Transverse colon (tissue), 4 donors: Measurements from ENCODE around the gene DEPP1. TPM values are rescaled to one million over a fixed set of nuclear protein-coding genes. Genes with fewer than 3 reads are reported as not detected.

ENCODE experiments used
- DNase-seq: peaks from one replicate; pipeline ENCODE4 v3.0.0-alpha.2; 2019
- H3K27ac ChIP-seq, 4 donors: fragments of 200-600 bp; sonication (generic); 2 replicates each; pipeline ENCODE4 v1.5.1; 2016 to 2018; ENCODE audit warnings: inconsistent platforms in 4 of 4
- H3K27me3 ChIP-seq: fragments of 200-600 bp; sonication (generic); 2 replicates; pipeline ENCODE4 v1.5.1; 2017; ENCODE audit warnings: inconsistent platforms
- H3K36me3 ChIP-seq, 4 donors: fragments of 200-600 bp; sonication (generic); 2 replicates each; pipeline ENCODE4 v1.5.1; 2017 to 2019; ENCODE audit warnings: inconsistent platforms in 4 of 4
- H3K4me1 ChIP-seq, 4 donors: fragments of 200-600 bp; sonication (generic); 2 replicates each; pipeline ENCODE4 v1.5.1; 2017 to 2020; ENCODE audit warnings: inconsistent platforms in 4 of 4
- H3K4me3 ChIP-seq, 4 donors: fragments of 200-600 bp; sonication (generic); 1 replicate in 1 of 4; 2 replicates in 3 of 4; pipeline versions ENCODE4 v1.5.1 to v1.6.1; 2017 to 2019; ENCODE audit warnings: inconsistent platforms in 4 of 4
- H3K9me3 ChIP-seq, 2 donors: fragments of 200-600 bp; sonication (generic); 2 replicates each; pipeline ENCODE4 v1.5.1; 2017 to 2019; ENCODE audit warnings: inconsistent platforms in 2 of 2
- CTCF ChIP-seq, 5 experiments: fragments of 200-600 bp in 3 of 5; fragments of 450-650 bp in 2 of 5; sonication (generic) in 3 of 5; IDR thresholded peaks; 1 replicate in 2 of 5; 2 replicates in 3 of 5; pipeline ENCODE4 v1.5.1; 2016 to 2017; ENCODE audit warnings: antibody characterized with exemption in 5 of 5, inconsistent platforms in 3 of 5, mild to moderate bottlenecking in 2 of 5, moderate library complexity in 1 of 5
- EP300 ChIP-seq: sonication (generic); formaldehyde crosslinking; IDR thresholded peaks from one replicate; pipeline ENCODE4 v1.6.1; 2017; ENCODE audit warnings: antibody characterized with exemption, low read depth
- POLR2A ChIP-seq: fragments of 450-650 bp; IDR thresholded peaks from one replicate; pipeline ENCODE4 v1.6.1; 2016; ENCODE audit warnings: antibody characterized with exemption, mild to moderate bottlenecking, moderate library complexity
- POLR2AphosphoS5 ChIP-seq, 3 donors: sonication (generic); formaldehyde crosslinking; IDR thresholded peaks; one replicate each; pipeline ENCODE4 v1.6.1; 2016; ENCODE audit warnings: antibody characterized with exemption in 3 of 3
- WGBS, 2 donors: methylation state at CpG; one replicate each; pipeline ENCODE4 v1.1.5; 2018; ENCODE audit warnings: low coverage in 1 of 2; 5-methylcytosine and 5-hydroxymethylcytosine counted together
- in situ Hi-C, 4 donors: fragments of 200-750 bp; cut with MboI; loops; one replicate each; pipeline versions ENCODE4 v1.15.0 to v1.15.1; 2017; ENCODE audit warnings: low sequenced_read_pairs in 3 of 4, low pct_ligation_motif_present in 1 of 4, low pct_unique_long_range_greater_than_20kb in 1 of 4
- intact Hi-C: fragments of 100-400 bp; cut with DNase I; formaldehyde crosslinking; loops from one replicate; pipeline ENCODE4 v1.15.1; 2023; ENCODE audit warnings: low total_unique reads
- total RNA-seq, 4 donors: library from RNA; depleted of rRNA; stranded (reverse); fragments of >200 nt; gene quantifications; one replicate each; pipeline ENCODE4 v1.1.0, GENCODE V29; 2016

The DEPP1 gene
- total RNA-seq, 4 donors from 2014 or later = 14.6 to 109 (median 76.6) TPM

DNA sequence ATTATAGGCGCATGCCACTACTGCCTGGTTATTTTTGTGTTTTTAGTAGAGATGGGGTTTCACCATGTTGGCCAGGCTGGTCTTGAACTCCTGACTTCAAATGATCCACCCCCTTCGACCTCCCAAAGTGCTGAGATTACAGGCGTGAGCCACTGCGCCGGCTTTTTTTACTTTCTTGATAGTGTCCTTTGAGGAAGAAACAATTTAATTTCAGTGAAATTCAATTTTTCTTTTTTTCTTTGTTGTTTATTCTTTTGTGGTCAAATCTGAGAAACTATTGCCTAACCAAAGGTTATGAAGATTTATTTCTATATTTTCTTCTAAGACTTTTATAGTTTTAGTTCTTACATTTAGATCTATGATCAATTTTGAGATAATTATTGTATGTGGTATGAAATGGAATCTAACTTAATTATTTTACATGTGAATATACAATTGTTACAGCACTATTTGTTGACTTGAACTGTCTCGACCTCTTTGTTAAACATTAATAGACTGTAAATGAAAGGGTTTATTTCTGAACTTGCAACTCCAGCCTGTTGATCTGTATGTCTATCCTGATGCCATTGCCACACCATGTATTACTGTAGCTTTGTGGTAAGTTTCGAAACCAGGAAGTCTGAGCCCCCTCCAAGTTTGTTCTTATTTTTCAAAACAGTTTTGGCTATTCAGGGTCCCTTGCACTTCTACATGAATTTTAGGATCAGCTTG is 38.8 kb downstream of the DEPP1 start:
- 83 to 85% methylated on average over 4 to 7 of the region's 7 CpGs for WGBS, 2 donors
- H3K4me1 ChIP-seq = peaks cover 0 to 12% (median 4%) of the 10 kb centered on the region in 4 donors
- intact Hi-C loops = no loop called here
- no peaks in the 10 kb centered on the region for H3K27me3 ChIP-seq
- H3K4me3 ChIP-seq = no peak overlapping the region
- DNase-seq = no peak
- peaks cover 8 to 9% of the 10 kb centered on the region in 2 donors for H3K9me3 ChIP-seq
- in situ Hi-C loops = no loop called here
- TF ChIP-seq POLR2AphosphoS5 (IDR thresholded peaks at IDR 0.05) (no peak), EP300 (no peak), POLR2A (no peak), CTCF (IDR thresholded peaks at IDR 0.05) (no peak)
- H3K27ac ChIP-seq = no peak overlapping the region
- H3K36me3 ChIP-seq = no peaks in the 10 kb centered on the region

DNA sequence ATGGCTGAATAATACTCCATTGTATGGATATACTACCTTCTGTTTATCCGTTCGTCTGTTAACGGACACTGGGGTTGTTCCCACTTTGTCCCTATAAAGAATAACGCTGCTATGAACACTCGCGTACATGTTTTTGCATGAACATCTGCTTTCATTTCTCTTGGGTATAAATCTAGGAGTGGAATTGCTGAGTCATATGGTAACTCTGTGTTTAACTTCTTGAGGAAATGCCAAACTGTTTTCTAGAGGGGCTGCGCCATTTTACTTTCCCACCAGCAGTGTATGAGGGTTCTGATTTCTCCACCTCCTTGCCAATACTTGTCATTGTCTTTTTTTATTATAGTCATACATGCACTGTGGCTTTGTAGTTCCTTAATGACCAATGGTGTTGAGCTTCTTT is 39.7 kb downstream of the DEPP1 start:
- H3K27ac ChIP-seq = no peak overlapping the region
- no peak for DNase-seq
- WGBS, 2 donors = 91 to 93% methylated on average over 6 to 7 of the region's 7 CpGs
- TF ChIP-seq CTCF (IDR thresholded peaks at IDR 0.05) = no peak
- no peak for TF ChIP-seq EP300
- intact Hi-C loops = no loop called here
- no peaks in the 10 kb centered on the region for H3K27me3 ChIP-seq
- H3K9me3 ChIP-seq = peaks cover under 1 to 2% of the 10 kb centered on the region in 2 donors
- in situ Hi-C loops = no loop called here
- H3K4me1 ChIP-seq = peaks cover 0 to 12% (median 4%) of the 10 kb centered on the region in 4 donors
- no peaks in the 10 kb centered on the region for H3K36me3 ChIP-seq
- no peak overlapping the region for H3K4me3 ChIP-seq

- Histone ChIP-seq H3K4me3 (no peak overlapping the region), H3K27me3 (no peaks in the 10 kb centered on the region), H3K36me3 (no peaks in the 10 kb centered on the region), H3K9me3 (no peaks in the 10 kb centered on the region), H3K27ac (no peak overlapping the region), H3K4me1 (peaks cover 4 to 12% (median 5%) of the 10 kb centered on the region in 4 donors)
- TF ChIP-seq POLR2A (no peak), CTCF (IDR thresholded peaks at IDR 0.05) (no peak), EP300 (no peak), POLR2AphosphoS5 (IDR thresholded peaks at IDR 0.05) (no peak)
- intact Hi-C loops = no loop called here
- in situ Hi-C loops = no loop called here
- 79 to 89% methylated on average over 4 to 9 of the region's 9 CpGs for WGBS, 2 donors
- no peak for DNase-seq
These were observed 41.2 kb downstream of the DEPP1 start for GRCh38 chr10:44937196-44938005.

DNA sequence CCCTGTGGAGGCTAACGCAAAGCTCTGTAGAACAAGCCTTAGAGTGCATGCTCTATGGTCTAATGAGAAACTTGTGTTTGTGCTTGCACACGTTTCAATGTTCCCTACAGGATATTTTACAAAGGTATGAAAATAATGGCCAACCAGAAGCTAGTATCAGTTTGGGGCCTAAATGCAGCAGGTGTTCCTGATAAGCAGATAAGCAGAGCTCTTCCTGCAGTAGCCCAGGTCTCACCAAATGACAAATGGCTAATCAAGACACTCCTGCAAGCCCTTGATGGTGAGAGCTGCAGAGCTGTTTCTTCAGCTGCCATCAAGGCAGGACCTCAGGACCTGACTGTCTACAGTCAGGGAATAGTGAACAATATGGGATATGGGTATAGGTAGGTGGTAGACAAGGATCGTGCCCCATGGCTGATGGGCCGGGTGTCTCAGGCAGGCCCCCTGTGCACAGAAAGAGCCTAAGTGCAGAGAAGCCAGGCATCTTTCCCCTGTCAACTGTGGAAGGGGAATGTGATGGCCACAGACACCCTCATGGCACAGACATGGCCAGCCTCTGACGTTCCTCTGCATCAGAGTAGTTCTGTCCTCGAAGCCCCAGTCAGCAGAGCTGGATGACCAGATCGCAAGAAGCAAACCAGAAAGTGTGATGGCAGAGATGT is 42.2 kb downstream of the DEPP1 start:
- DNase-seq = no peak
- Histone ChIP-seq H3K4me1 (peaks cover 4 to 12% (median 6%) of the 10 kb centered on the region in 4 donors), H3K4me3 (no peak overlapping the region), H3K36me3 (no peaks in the 10 kb centered on the region), H3K9me3 (no peaks in the 10 kb centered on the region), H3K27ac (peak overlapping the region in 3 of 4 donors; percentile 8 to 53 (median 37)), H3K27me3 (no peaks in the 10 kb centered on the region)
- intact Hi-C loops (no loop called here), in situ Hi-C loops (no loop called here)
- WGBS, 2 donors = 85% methylated on average over 7 of the region's 7 CpGs; no CpG with 5 or more reads in 1 of the 2 donors
- TF ChIP-seq POLR2AphosphoS5 (IDR thresholded peaks at IDR 0.05) = no peak
- no peak for TF ChIP-seq EP300
- TF ChIP-seq POLR2A = no peak
- TF ChIP-seq CTCF (IDR thresholded peaks at IDR 0.05) = no peak
